Nephron progenitor cell (in vitro differentiated cells): ENCODE results near the gene USF3.

ENCODE experiments used
- DNase-seq: peaks from one replicate; pipeline ENCODE4 v3.0.0; 2021
- H3K27ac Mint-ChIP-seq: 2 replicates; pipeline ENCODE4 v1.8.0; 2021; ENCODE audit warnings: mild to moderate bottlenecking, moderate library complexity, mixed read lengths
- H3K27me3 Mint-ChIP-seq: 2 replicates; pipeline ENCODE4 v1.8.0; 2021; ENCODE audit warnings: mild to moderate bottlenecking, low read depth, mixed read lengths; ENCODE audit not compliant: poor library complexity
- H3K36me3 Mint-ChIP-seq: 2 replicates; pipeline ENCODE4 v1.8.0; 2021; ENCODE audit warnings: low read depth, mixed read lengths
- H3K4me1 Mint-ChIP-seq: 2 replicates; pipeline ENCODE4 v1.8.0; 2021; ENCODE audit warnings: mixed read lengths
- H3K4me3 Mint-ChIP-seq: 2 replicates; pipeline ENCODE4 v1.8.0; 2021; ENCODE audit warnings: mild to moderate bottlenecking, moderate library complexity, mixed read lengths
- H3K9me3 Mint-ChIP-seq: 2 replicates; pipeline ENCODE4 v1.8.0; 2021; ENCODE audit warnings: mild to moderate bottlenecking, moderate library complexity, mixed read lengths
- CTCF ChIP-seq: fragments of 200-600 bp; sonication (generic); IDR thresholded peaks from 2 replicates; pipeline ENCODE4 v1.5.0; 2021; ENCODE audit warnings: antibody characterized with exemption

Gene USF3

GRCh38 chr3:113629584-113630421, 66.6 kb downstream of the USF3 start:
- no peak for TF ChIP-seq CTCF
- Mint-ChIP-seq H3K9me3 (no peaks in the 10 kb centered on the region), H3K4me1 (peaks cover 49% of the 10 kb centered on the region), H3K27ac (peak overlapping the region; percentile 97), H3K27me3 (peaks cover 26% of the 10 kb centered on the region), H3K36me3 (no peaks in the 10 kb centered on the region), H3K4me3 (peak overlapping the region; percentile 33)
- no peak for DNase-seq

- no peaks in the 10 kb centered on the region for H3K9me3 Mint-ChIP-seq
- H3K36me3 Mint-ChIP-seq = no peaks in the 10 kb centered on the region
- H3K27ac Mint-ChIP-seq = no peak overlapping the region
- TF ChIP-seq CTCF = no peak
- H3K4me3 Mint-ChIP-seq = no peak overlapping the region
- peaks cover 49% of the 10 kb centered on the region for H3K4me1 Mint-ChIP-seq
- peaks cover 36% of the 10 kb centered on the region for H3K27me3 Mint-ChIP-seq
- no peak for DNase-seq
These were observed 67.7 kb downstream of the USF3 start for GRCh38 chr3:113628788-113629187.

GRCh38 chr3:113628316-113628715, 68.1 kb downstream of the USF3 start:
- H3K27me3 Mint-ChIP-seq = peaks cover 41% of the 10 kb centered on the region
- DNase-seq = no peak
- H3K27ac Mint-ChIP-seq = no peak overlapping the region
- TF ChIP-seq CTCF = no peak
- H3K36me3 Mint-ChIP-seq = no peaks in the 10 kb centered on the region
- no peak overlapping the region for H3K4me3 Mint-ChIP-seq
- no peaks in the 10 kb centered on the region for H3K9me3 Mint-ChIP-seq
- peaks cover 49% of the 10 kb centered on the region for H3K4me1 Mint-ChIP-seq

GRCh38 chr3:113626503-113627371, 69.7 kb downstream of the USF3 start:
- Mint-ChIP-seq H3K4me1 (peaks cover 49% of the 10 kb centered on the region), H3K27me3 (peaks cover 46% of the 10 kb centered on the region), H3K36me3 (no peaks in the 10 kb centered on the region), H3K27ac (no peak overlapping the region), H3K4me3 (no peak overlapping the region), H3K9me3 (no peaks in the 10 kb centered on the region)
- peak; percentile 97 for TF ChIP-seq CTCF
- peak; percentile 54 for DNase-seq

GRCh38 chr3:113625834-113626233, 70.6 kb downstream of the USF3 start:
- Mint-ChIP-seq H3K27me3 (peaks cover 50% of the 10 kb centered on the region), H3K36me3 (no peaks in the 10 kb centered on the region), H3K4me3 (no peak overlapping the region), H3K27ac (no peak overlapping the region), H3K9me3 (no peaks in the 10 kb centered on the region), H3K4me1 (peaks cover 43% of the 10 kb centered on the region)
- no peak for TF ChIP-seq CTCF
- no peak for DNase-seq
